Brain pericyte (primary cell): ENCODE measurements around the gene TMEM208.

ENCODE experiments used
- DNase-seq: peaks from one replicate; pipeline ENCODE4 v3.0.0-alpha.2; 2012; ENCODE audit warnings: low read depth, low spot score

Gene TMEM208

GRCh38 chr16:67236563-67237395 is 9.8 kb downstream of the TMEM208 start:
- DNase-seq = no peak

GRCh38 chr16:67237396-67238277 is 10.7 kb downstream of the TMEM208 start:
- no peak for DNase-seq

GRCh38 chr16:67238278-67238575 is 11.3 kb downstream of the TMEM208 start:
- no peak for DNase-seq

- DNase-seq = no peak
Observed at GRCh38 chr16:67238806-67239470, 12.0 kb downstream of the TMEM208 start.

GRCh38 chr16:67240506-67240905 is 13.6 kb downstream of the TMEM208 start:
- DNase-seq = no peak

- DNase-seq = no peak
Observed at GRCh38 chr16:67241008-67241900, 14.3 kb downstream of the TMEM208 start.

- DNase-seq = no peak
Observed at GRCh38 chr16:67242138-67242730, 15.3 kb downstream of the TMEM208 start.

GRCh38 chr16:67243481-67243880 is 16.6 kb downstream of the TMEM208 start:
- DNase-seq = no peak

- DNase-seq = no peak
Observed at GRCh38 chr16:67244387-67245185, 17.7 kb downstream of the TMEM208 start.

GRCh38 chr16:67245186-67245585 is 18.3 kb downstream of the TMEM208 start:
- no peak for DNase-seq

GRCh38 chr16:67245674-67246080 is 18.7 kb downstream of the TMEM208 start:
- no peak for DNase-seq

- DNase-seq = peak; percentile 67
Observed at GRCh38 chr16:67246081-67246755, 19.3 kb downstream of the TMEM208 start.

GRCh38 chr16:67246756-67247191 is 19.8 kb downstream of the TMEM208 start:
- DNase-seq = no peak

- DNase-seq = peak; percentile 68
Observed at GRCh38 chr16:67247192-67248072, 20.5 kb downstream of the TMEM208 start, which contains the start of gene FHOD1. TSS of gene FHOD1 (minus strand) at chr16:67247481. CDS start at chr16:67247410, 71 bp downstream.

- DNase-seq = no peak
Observed at GRCh38 chr16:67248073-67248400, 21.1 kb downstream of the TMEM208 start.

- DNase-seq = no peak
Observed at GRCh38 chr16:67248401-67249177, 21.7 kb downstream of the TMEM208 start, which contains the start of gene SLC9A5. TSS of gene SLC9A5 (plus strand) at chr16:67248979. CDS start at chr16:67249015, 36 bp downstream.
